DOHH2 (cell line): Measurements from ENCODE around the gene ZNF462.

Experiments
- H3F3A ChIP-seq: fragments of 200-600 bp; sonication (generic), shearing (Covaris generic); 2 replicates; pipeline ENCODE4 v1.6.0; 2016; ENCODE audit warnings: antibody characterized with exemption, mild to moderate bottlenecking; ENCODE audit not compliant: control insufficient read depth, insufficient read depth
- H3K27ac ChIP-seq: fragments of 200-600 bp; sonication (generic); 2 replicates; pipeline ENCODE4 v1.5.1; 2014; ENCODE audit warnings: low read depth, mild to moderate bottlenecking, low read length, moderate library complexity
- H3K27me3 ChIP-seq: fragments of 200-600 bp; sonication (generic); 2 replicates; pipeline ENCODE4 v1.6.1; 2014; ENCODE audit warnings: mild to moderate bottlenecking, low read length, mixed read lengths; ENCODE audit not compliant: control insufficient read depth
- H3K36me3 ChIP-seq: fragments of 200-600 bp; sonication (generic); 2 replicates; pipeline ENCODE4 v1.6.1; 2014; ENCODE audit warnings: mild to moderate bottlenecking, low read length, moderate library complexity, mixed read lengths; ENCODE audit not compliant: control insufficient read depth
- H3K4me1 ChIP-seq: fragments of 200-600 bp; sonication (generic); 2 replicates; pipeline ENCODE4 v1.6.1; 2014; ENCODE audit warnings: mild to moderate bottlenecking, low read length, mixed read lengths; ENCODE audit not compliant: control insufficient read depth
- H3K4me2 ChIP-seq: fragments of 200-600 bp; sonication (generic); 2 replicates; pipeline ENCODE4 v1.6.0; 2014; ENCODE audit warnings: mild to moderate bottlenecking, low read length, moderate library complexity
- H3K4me3 ChIP-seq: fragments of 200-600 bp; sonication (generic); 2 replicates; pipeline ENCODE4 v1.5.1; 2014; ENCODE audit warnings: mild to moderate bottlenecking, low read length, mixed read lengths
- H3K79me2 ChIP-seq: fragments of 200-600 bp; sonication (generic); 2 replicates; pipeline ENCODE4 v1.6.1; 2014; ENCODE audit warnings: mild to moderate bottlenecking, low read length, mixed read lengths; ENCODE audit not compliant: control insufficient read depth
- H3K9me2 ChIP-seq: fragments of 200-600 bp; sonication (generic); replicated peaks from 2 replicates; pipeline ENCODE4 v1.6.1; 2014; ENCODE audit warnings: mild to moderate bottlenecking, low read length, mixed read lengths; ENCODE audit not compliant: control insufficient read depth
- H3K9me3 ChIP-seq: fragments of 200-600 bp; sonication (generic); 2 replicates; pipeline ENCODE4 v1.6.1; 2014; ENCODE audit warnings: antibody characterized with exemption, low read length, mixed read lengths; ENCODE audit not compliant: control insufficient read depth, insufficient read depth
- H4K20me1 ChIP-seq: fragments of 200-600 bp; sonication (generic); 2 replicates; pipeline ENCODE4 v1.6.0; 2014; ENCODE audit warnings: low read depth, mild to moderate bottlenecking, antibody characterized with exemption, low read length, moderate library complexity; ENCODE audit not compliant: control insufficient read depth, insufficient read depth
- EZH2phosphoT487 ChIP-seq: fragments of 200-600 bp; sonication (generic); IDR thresholded peaks from 2 replicates; pipeline ENCODE4 v1.6.1; 2017; ENCODE audit warnings: borderline replicate concordance, mild to moderate bottlenecking, antibody characterized with exemption, low read length, moderate library complexity, mixed read lengths
- TF ChIP-seq, protein P1 (sequence below): fragments of 200-600 bp; sonication (generic); IDR thresholded peaks from one replicate; pipeline ENCODE4 v1.5.1; 2014; ENCODE audit warnings: antibody characterized with exemption, mild to moderate bottlenecking, low read depth, low read length; ENCODE audit not compliant: poor library complexity, severe bottlenecking

Gene ZNF462

DNA sequence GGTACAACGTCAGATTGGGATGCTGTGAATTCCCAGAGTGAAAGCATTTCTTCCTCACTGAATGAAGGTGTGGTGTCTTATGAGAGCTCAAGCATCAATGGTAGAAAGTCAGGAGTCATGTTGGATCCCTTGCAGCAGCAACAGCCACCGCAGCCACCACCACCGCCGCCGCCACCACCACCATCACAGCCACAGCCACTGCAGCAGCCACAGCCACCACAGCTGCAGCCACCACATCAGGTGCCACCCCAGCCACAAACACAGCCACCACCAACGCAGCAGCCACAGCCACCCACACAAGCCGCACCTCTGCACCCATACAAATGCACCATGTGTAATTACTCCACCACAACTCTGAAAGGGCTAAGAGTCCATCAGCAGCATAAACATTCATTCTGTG is 62.4 kb downstream of the ZNF462 start:
- Histone ChIP-seq H3K27ac (no peak overlapping the region), H3K27me3 (no peaks in the 10 kb centered on the region), H3K9me3 (peaks cover 2% of the 10 kb centered on the region; the same call in 1 of the 2 replicates), H3K79me2 (no peaks in the 10 kb centered on the region), H3K4me1 (no peaks in the 10 kb centered on the region), H3K9me2 (no peaks in the 10 kb centered on the region), H3K4me2 (no peak overlapping the region), H4K20me1 (no peaks in the 10 kb centered on the region), H3K4me3 (no peak overlapping the region), H3F3A (no peaks in the 10 kb centered on the region), H3K36me3 (no peaks in the 10 kb centered on the region)
- TF ChIP-seq EZH2phosphoT487, result no peak
- TF ChIP-seq, protein P1, sequence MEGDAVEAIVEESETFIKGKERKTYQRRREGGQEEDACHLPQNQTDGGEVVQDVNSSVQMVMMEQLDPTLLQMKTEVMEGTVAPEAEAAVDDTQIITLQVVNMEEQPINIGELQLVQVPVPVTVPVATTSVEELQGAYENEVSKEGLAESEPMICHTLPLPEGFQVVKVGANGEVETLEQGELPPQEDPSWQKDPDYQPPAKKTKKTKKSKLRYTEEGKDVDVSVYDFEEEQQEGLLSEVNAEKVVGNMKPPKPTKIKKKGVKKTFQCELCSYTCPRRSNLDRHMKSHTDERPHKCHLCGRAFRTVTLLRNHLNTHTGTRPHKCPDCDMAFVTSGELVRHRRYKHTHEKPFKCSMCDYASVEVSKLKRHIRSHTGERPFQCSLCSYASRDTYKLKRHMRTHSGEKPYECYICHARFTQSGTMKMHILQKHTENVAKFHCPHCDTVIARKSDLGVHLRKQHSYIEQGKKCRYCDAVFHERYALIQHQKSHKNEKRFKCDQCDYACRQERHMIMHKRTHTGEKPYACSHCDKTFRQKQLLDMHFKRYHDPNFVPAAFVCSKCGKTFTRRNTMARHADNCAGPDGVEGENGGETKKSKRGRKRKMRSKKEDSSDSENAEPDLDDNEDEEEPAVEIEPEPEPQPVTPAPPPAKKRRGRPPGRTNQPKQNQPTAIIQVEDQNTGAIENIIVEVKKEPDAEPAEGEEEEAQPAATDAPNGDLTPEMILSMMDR, result no peak

DNA sequence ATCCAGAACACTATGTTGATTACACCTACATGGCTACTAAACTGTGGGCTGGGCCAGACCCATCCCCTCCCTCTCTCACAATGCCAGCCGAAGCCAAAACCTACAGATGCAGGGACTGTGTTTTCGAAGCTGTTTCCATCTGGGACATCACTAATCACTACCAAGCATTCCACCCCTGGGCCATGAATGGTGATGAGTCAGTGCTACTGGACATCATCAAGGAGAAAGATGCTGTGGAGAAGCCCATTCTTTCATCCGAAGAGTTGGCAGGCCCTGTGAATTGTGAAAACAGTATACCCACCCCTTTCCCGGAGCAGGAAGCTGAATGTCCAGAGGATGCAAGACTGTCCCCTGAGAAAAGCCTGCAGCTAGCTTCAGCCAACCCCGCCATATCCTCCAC is 65.0 kb downstream of the ZNF462 start:
- Histone ChIP-seq H3K36me3 (no peaks in the 10 kb centered on the region), H3F3A (no peaks in the 10 kb centered on the region), H3K4me1 (no peaks in the 10 kb centered on the region), H3K79me2 (no peaks in the 10 kb centered on the region), H3K27ac (no peak overlapping the region), H4K20me1 (no peaks in the 10 kb centered on the region), H3K4me2 (no peak overlapping the region), H3K9me2 (no peaks in the 10 kb centered on the region), H3K9me3 (peaks cover 2% of the 10 kb centered on the region; the same call in 1 of the 2 replicates), H3K4me3 (no peak overlapping the region), H3K27me3 (no peaks in the 10 kb centered on the region)
- TF ChIP-seq EZH2phosphoT487, result no peak
- TF ChIP-seq, protein P1, result no peak

DNA sequence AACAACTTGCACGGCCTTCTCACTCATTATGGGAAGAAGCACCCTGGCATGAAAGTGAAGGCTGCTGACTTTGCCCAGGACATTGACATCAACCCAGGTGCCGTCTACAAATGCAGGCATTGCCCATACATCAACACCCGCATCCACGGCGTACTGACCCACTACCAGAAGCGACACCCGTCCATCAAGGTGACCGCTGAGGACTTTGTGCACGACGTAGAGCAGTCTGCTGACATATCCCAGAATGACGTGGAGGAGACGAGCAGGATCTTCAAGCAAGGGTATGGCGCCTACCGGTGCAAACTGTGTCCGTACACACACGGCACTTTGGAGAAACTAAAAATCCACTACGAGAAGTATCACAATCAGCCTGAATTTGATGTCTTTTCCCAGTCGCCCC is 65.4 kb downstream of the ZNF462 start:
- Histone ChIP-seq H3K79me2 (no peaks in the 10 kb centered on the region), H3K36me3 (no peaks in the 10 kb centered on the region), H3K9me2 (no peaks in the 10 kb centered on the region), H3K4me3 (no peak overlapping the region), H3K4me2 (no peak overlapping the region), H3K27ac (no peak overlapping the region), H3F3A (no peaks in the 10 kb centered on the region), H3K9me3 (peaks cover 2% of the 10 kb centered on the region; the same call in 1 of the 2 replicates), H3K27me3 (no peaks in the 10 kb centered on the region), H4K20me1 (no peaks in the 10 kb centered on the region), H3K4me1 (no peaks in the 10 kb centered on the region)
- TF ChIP-seq, protein P1, result no peak
- TF ChIP-seq EZH2phosphoT487, result no peak
